OCI-LY7 (cell line): Measurements from ENCODE around the gene BTBD17. TPM values are rescaled to one million over a fixed set of nuclear protein-coding genes. Genes with fewer than 3 reads are reported as not detected.

Source experiments
- BruUV-seq: library from RNA; stranded (reverse); fragments of 400-500 nt; replicated peaks from 2 replicates; lab custom pipeline; 2021; lab: Mats Ljungman, UMichigan
- CTCF ChIA-PET: fragments of 300-600 bp; sonication (Branson Sonifier 250); formaldehyde crosslinking; loops from one replicate; lab custom pipeline; 2022; ENCODE audit warnings: antibody characterized with exemption; ENCODE audit not compliant: unreplicated experiment; lab: Charles Lee
- POLR2A ChIA-PET: fragments of 300-600 bp; sonication (Branson Sonifier 250); formaldehyde crosslinking; loops from one replicate; lab custom pipeline; 2022; ENCODE audit warnings: antibody characterized with exemption; lab: Charles Lee
- DNase-seq: peaks from one replicate; pipeline ENCODE4 v3.0.0-alpha.2; 2015; ENCODE audit warnings: low spot score
- H2AFZ ChIP-seq: fragments of 200-600 bp; sonication (generic), shearing (Covaris generic); 2 replicates; pipeline ENCODE4 v1.6.1; 2014; ENCODE audit warnings: mild to moderate bottlenecking, antibody characterized with exemption, low read length, moderate library complexity
- H3K27ac ChIP-seq: fragments of 200-600 bp; sonication (generic); 2 replicates; pipeline ENCODE4 v1.5.1; 2014; ENCODE audit warnings: mixed run types, low read depth, mild to moderate bottlenecking, moderate library complexity, low read length, inconsistent platforms; ENCODE audit not compliant: poor library complexity, severe bottlenecking
- H3K36me3 ChIP-seq: fragments of 200-600 bp; sonication (generic); 2 replicates; pipeline ENCODE4 v1.6.1; 2014; ENCODE audit warnings: mild to moderate bottlenecking, antibody characterized with exemption, low read length, moderate library complexity, mixed read lengths; ENCODE audit not compliant: insufficient read depth
- H3K4me1 ChIP-seq: fragments of 200-600 bp; sonication (generic); 2 replicates; pipeline ENCODE4 v1.5.1; 2014; ENCODE audit warnings: mild to moderate bottlenecking, low read length; ENCODE audit not compliant: insufficient read depth, poor library complexity, severe bottlenecking
- H3K4me2 ChIP-seq: fragments of 200-600 bp; sonication (generic); 2 replicates; pipeline ENCODE4 v1.6.1; 2014; ENCODE audit warnings: mild to moderate bottlenecking, low read length
- H3K4me3 ChIP-seq: fragments of 200-600 bp; sonication (generic); 2 replicates; pipeline ENCODE4 v1.5.1; 2014; ENCODE audit warnings: mild to moderate bottlenecking, low read depth, low read length; ENCODE audit not compliant: poor library complexity, severe bottlenecking
- H3K79me2 ChIP-seq: fragments of 200-600 bp; sonication (generic); 2 replicates; pipeline ENCODE4 v1.6.1; 2016; ENCODE audit warnings: low read depth, mild to moderate bottlenecking, low read length, moderate library complexity, mixed read lengths; ENCODE audit not compliant: insufficient read depth
- H3K9me2 ChIP-seq: fragments of 200-600 bp; sonication (generic); 2 replicates; pipeline ENCODE4 v1.6.1; 2016; ENCODE audit warnings: mild to moderate bottlenecking, low read length, mixed read lengths; ENCODE audit not compliant: insufficient read depth
- H3K9me3 ChIP-seq: fragments of 200-600 bp; sonication (generic); 2 replicates; pipeline ENCODE4 v1.6.1; 2014; ENCODE audit warnings: mild to moderate bottlenecking, mixed run types, low read length, mixed read lengths
- H4K20me1 ChIP-seq: fragments of 200-600 bp; sonication (generic); 2 replicates; pipeline ENCODE4 v1.6.1; 2014; ENCODE audit warnings: mild to moderate bottlenecking, antibody characterized with exemption, low read length, moderate library complexity, mixed read lengths; ENCODE audit not compliant: insufficient read depth
- CTCF ChIP-seq: fragments of 200-600 bp; sonication (generic); conservative IDR thresholded peaks from 2 replicates; pipeline ENCODE4 v1.5.1; 2014; ENCODE audit warnings: mild to moderate bottlenecking, antibody characterized with exemption, low read length, moderate library complexity, mixed read lengths
- EZH2phosphoT487 ChIP-seq: fragments of 200-600 bp; sonication (generic); IDR thresholded peaks from 2 replicates; pipeline ENCODE4 v1.6.1; 2018; ENCODE audit warnings: low read depth, borderline replicate concordance, mild to moderate bottlenecking, mixed run types, antibody characterized with exemption, low read length, moderate library complexity, mixed read lengths
- intact Hi-C: fragments of 100-400 bp; cut with micrococcal nuclease; formaldehyde crosslinking; loops from one replicate; pipeline ENCODE4 v1.10.0; 2022; ENCODE audit not compliant: unreplicated experiment
- total RNA-seq, 2 experiments: library from RNA; depleted of rRNA in 1 of 2; stranded (reverse); fragments of >200 nt in 1 of 2; shearing (Covaris generic) in 1 of 2; gene quantifications; 2 replicates each; pipeline ENCODE4 v1.2.3, GENCODE V29; 2014 to 2022

The BTBD17 gene
- total RNA-seq, 2 experiments from 2014 or later = not detected

GRCh38 chr17:74325743-74326379 lies 35.8 kb downstream of the BTBD17 start, which contains the start of gene KIF19:
KIF19 (plus strand) TSS chr17:74326226; CDS start chr17:74326350, 124 bp downstream.
- H3K9me2 ChIP-seq = no peaks in the 10 kb centered on the region
- no TSS peak for BruUV-seq
- H3K4me1 ChIP-seq = no peaks in the 10 kb centered on the region
- no peak for DNase-seq
- no peak within 1 kb of the TSS for H2AFZ ChIP-seq
- CTCF ChIA-PET = no interaction called here
- no peaks in the 10 kb centered on the region for H3K79me2 ChIP-seq
- no peaks in the 10 kb centered on the region for H3K36me3 ChIP-seq
- no peak within 1 kb of the TSS for H3K4me3 ChIP-seq
- TF ChIP-seq EZH2phosphoT487 (no peak), CTCF (no peak)
- intact Hi-C loops = no loop called here
- H3K9me3 ChIP-seq = no peaks in the 10 kb centered on the region
- H3K4me2 ChIP-seq = no peak within 1 kb of the TSS
- H3K27ac ChIP-seq = no peak within 1 kb of the TSS
- no peaks in the 10 kb centered on the region for H4K20me1 ChIP-seq
- POLR2A ChIA-PET = no interaction called here

GRCh38 chr17:74325376-74325742 lies 36.3 kb downstream of the BTBD17 start:
- Histone ChIP-seq H3K4me3 (no peak overlapping the region), H4K20me1 (no peaks in the 10 kb centered on the region), H2AFZ (no peak overlapping the region), H3K4me2 (no peak overlapping the region), H3K36me3 (no peaks in the 10 kb centered on the region), H3K9me2 (no peaks in the 10 kb centered on the region), H3K27ac (no peak overlapping the region), H3K9me3 (no peaks in the 10 kb centered on the region), H3K4me1 (no peaks in the 10 kb centered on the region), H3K79me2 (no peaks in the 10 kb centered on the region)
- intact Hi-C loops = no loop called here
- CTCF ChIA-PET = no interaction called here
- POLR2A ChIA-PET = no interaction called here
- TF ChIP-seq CTCF (no peak), EZH2phosphoT487 (no peak)
- no TSS peak for BruUV-seq
- DNase-seq = no peak

GRCh38 chr17:74324521-74324920 lies 37.1 kb downstream of the BTBD17 start:
- H3K36me3 ChIP-seq = no peaks in the 10 kb centered on the region
- POLR2A ChIA-PET = no interaction called here
- no peak overlapping the region for H3K4me3 ChIP-seq
- no peaks in the 10 kb centered on the region for H3K79me2 ChIP-seq
- H3K9me3 ChIP-seq = no peaks in the 10 kb centered on the region
- no TSS peak for BruUV-seq
- H4K20me1 ChIP-seq = no peaks in the 10 kb centered on the region
- no peaks in the 10 kb centered on the region for H3K9me2 ChIP-seq
- CTCF ChIA-PET = no interaction called here
- no peak for DNase-seq
- no peak overlapping the region for H2AFZ ChIP-seq
- no peaks in the 10 kb centered on the region for H3K4me1 ChIP-seq
- no peak for TF ChIP-seq EZH2phosphoT487
- no peak for TF ChIP-seq CTCF
- no peak overlapping the region for H3K27ac ChIP-seq
- intact Hi-C loops = no loop called here
- no peak overlapping the region for H3K4me2 ChIP-seq
